ENCODE data around the gene FAM107B.

The FAM107B gene

GRCh38 chr10:14585287-14586193 lies 189.2 kb downstream of the FAM107B start:
- H3K27ac ChIP-seq = no peak overlapping the region
- no peak for TF ChIP-seq CTCF (conservative IDR thresholded peaks at IDR 0.05)

- TF ChIP-seq CTCF (conservative IDR thresholded peaks at IDR 0.05) = no peak
- H3K27ac ChIP-seq = no peak overlapping the region
These were observed 190.0 kb downstream of the FAM107B start for GRCh38 chr10:14584661-14585060.

- no peak overlapping the region for H3K27ac ChIP-seq
- no peak for TF ChIP-seq CTCF (conservative IDR thresholded peaks at IDR 0.05)
These were observed 190.7 kb downstream of the FAM107B start for GRCh38 chr10:14583967-14584366.

- no peak overlapping the region for H3K27ac ChIP-seq
- TF ChIP-seq CTCF (conservative IDR thresholded peaks at IDR 0.05) = no peak
These were observed 191.4 kb downstream of the FAM107B start for GRCh38 chr10:14583252-14583651.

- no peak for TF ChIP-seq CTCF (conservative IDR thresholded peaks at IDR 0.05)
- no peak overlapping the region for H3K27ac ChIP-seq
These were observed 193.0 kb downstream of the FAM107B start for GRCh38 chr10:14581553-14582321.

GRCh38 chr10:14580671-14581332 lies 193.9 kb downstream of the FAM107B start:
- no peak for TF ChIP-seq CTCF (conservative IDR thresholded peaks at IDR 0.05)
- H3K27ac ChIP-seq = peak overlapping the region; percentile 84; the same call in 1 of the 2 replicates

- TF ChIP-seq CTCF (conservative IDR thresholded peaks at IDR 0.05) = no peak
- peak overlapping the region; percentile 84 for H3K27ac ChIP-seq
These were observed 195.3 kb downstream of the FAM107B start for GRCh38 chr10:14579405-14579804.

All from VCaP (cell line).